Panc1 (cell line): ENCODE results near the gene MYL5.

Experiments used
- CTCF ChIP-seq: fragments of 450-650 bp; IDR thresholded peaks from 2 replicates; pipeline ENCODE4 v1.5.1; 2017; ENCODE audit warnings: mild to moderate bottlenecking
- POLR2AphosphoS5 ChIP-seq: IDR thresholded peaks from 2 replicates; pipeline ENCODE4 v1.6.1; 2012; ENCODE audit warnings: mild to moderate bottlenecking, low read depth, low read length, moderate library complexity
- TF ChIP-seq, protein P1 (sequence below), 2 experiments: IDR thresholded peaks; 2 replicates each; pipeline ENCODE4 v1.6.1; 2011 to 2012; ENCODE audit warnings: low read depth in 2 of 2, control low read depth in 1 of 2, low read length in 1 of 2, mild to moderate bottlenecking in 1 of 2, moderate library complexity in 1 of 2; ENCODE audit not compliant: insufficient read depth in 1 of 2

GRCh38 chr4:629915-630641, 44.3 kb upstream of the MYL5 start:
- TF ChIP-seq CTCF (no peak), POLR2AphosphoS5 (no peak)
- TF ChIP-seq, protein P1, sequence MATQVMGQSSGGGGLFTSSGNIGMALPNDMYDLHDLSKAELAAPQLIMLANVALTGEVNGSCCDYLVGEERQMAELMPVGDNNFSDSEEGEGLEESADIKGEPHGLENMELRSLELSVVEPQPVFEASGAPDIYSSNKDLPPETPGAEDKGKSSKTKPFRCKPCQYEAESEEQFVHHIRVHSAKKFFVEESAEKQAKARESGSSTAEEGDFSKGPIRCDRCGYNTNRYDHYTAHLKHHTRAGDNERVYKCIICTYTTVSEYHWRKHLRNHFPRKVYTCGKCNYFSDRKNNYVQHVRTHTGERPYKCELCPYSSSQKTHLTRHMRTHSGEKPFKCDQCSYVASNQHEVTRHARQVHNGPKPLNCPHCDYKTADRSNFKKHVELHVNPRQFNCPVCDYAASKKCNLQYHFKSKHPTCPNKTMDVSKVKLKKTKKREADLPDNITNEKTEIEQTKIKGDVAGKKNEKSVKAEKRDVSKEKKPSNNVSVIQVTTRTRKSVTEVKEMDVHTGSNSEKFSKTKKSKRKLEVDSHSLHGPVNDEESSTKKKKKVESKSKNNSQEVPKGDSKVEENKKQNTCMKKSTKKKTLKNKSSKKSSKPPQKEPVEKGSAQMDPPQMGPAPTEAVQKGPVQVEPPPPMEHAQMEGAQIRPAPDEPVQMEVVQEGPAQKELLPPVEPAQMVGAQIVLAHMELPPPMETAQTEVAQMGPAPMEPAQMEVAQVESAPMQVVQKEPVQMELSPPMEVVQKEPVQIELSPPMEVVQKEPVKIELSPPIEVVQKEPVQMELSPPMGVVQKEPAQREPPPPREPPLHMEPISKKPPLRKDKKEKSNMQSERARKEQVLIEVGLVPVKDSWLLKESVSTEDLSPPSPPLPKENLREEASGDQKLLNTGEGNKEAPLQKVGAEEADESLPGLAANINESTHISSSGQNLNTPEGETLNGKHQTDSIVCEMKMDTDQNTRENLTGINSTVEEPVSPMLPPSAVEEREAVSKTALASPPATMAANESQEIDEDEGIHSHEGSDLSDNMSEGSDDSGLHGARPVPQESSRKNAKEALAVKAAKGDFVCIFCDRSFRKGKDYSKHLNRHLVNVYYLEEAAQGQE (IDR thresholded peaks at IDR 0.05; ENCODE audit: insufficient read depth in 1 of 2, low read depth in 2 of 2, low read length in 1 of 2): no peak
